Chondrocyte (in vitro differentiated cells): ENCODE measurements around the gene ZNF513. TPM values are rescaled to one million over a fixed set of nuclear protein-coding genes. Genes with fewer than 3 reads are reported as not detected.

ENCODE experiments used
- DNase-seq: peaks from one replicate; pipeline ENCODE4 v3.0.0; 2021; ENCODE audit warnings: mixed read lengths, low spot score
- H3K27ac Mint-ChIP-seq: one replicate; pipeline ENCODE4 v1.8.0; 2021; ENCODE audit warnings: mild to moderate bottlenecking, moderate library complexity, mixed read lengths; ENCODE audit not compliant: unreplicated experiment
- H3K27me3 Mint-ChIP-seq: 2 replicates; pipeline ENCODE4 v1.8.0; 2021; ENCODE audit warnings: low read depth, mixed read lengths
- H3K36me3 Mint-ChIP-seq: 2 replicates; pipeline ENCODE4 v1.8.0; 2021; ENCODE audit warnings: low read depth, mixed read lengths
- H3K4me1 Mint-ChIP-seq: 2 replicates; pipeline ENCODE4 v1.8.0; 2021; ENCODE audit warnings: low read depth, mild to moderate bottlenecking, mixed read lengths
- H3K4me3 Mint-ChIP-seq: one replicate; pipeline ENCODE4 v1.8.0; 2021; ENCODE audit warnings: mild to moderate bottlenecking, moderate library complexity, mixed read lengths; ENCODE audit not compliant: unreplicated experiment
- H3K9me3 Mint-ChIP-seq: 2 replicates; pipeline ENCODE4 v1.8.0; 2021; ENCODE audit warnings: low read depth, mixed read lengths
- CTCF ChIP-seq: fragments of 200-600 bp; sonication (generic); IDR thresholded peaks from 2 replicates; pipeline ENCODE4 v1.5.0; 2021; ENCODE audit warnings: antibody characterized with exemption, mild to moderate bottlenecking, moderate library complexity
- total RNA-seq: library from RNA; stranded (reverse); gene quantifications from 3 replicates; pipeline ENCODE4 v1.2.1, GENCODE V29; 2021

The ZNF513 gene
- total RNA-seq, 1 donor from 2014 or later: 15.3 TPM

GRCh38 chr2:27379836-27380625 lies 503 bp downstream of the ZNF513 start:
- Mint-ChIP-seq H3K4me1 (peaks cover 33% of the 10 kb centered on the region), H3K27me3 (no peaks in the 10 kb centered on the region), H3K9me3 (no peaks in the 10 kb centered on the region), H3K27ac (peak overlapping the region; percentile 98), H3K36me3 (peaks cover 25% of the 10 kb centered on the region), H3K4me3 (peak overlapping the region; percentile 85)
- TF ChIP-seq CTCF: no peak
- DNase-seq: no peak

- H3K4me1 Mint-ChIP-seq: peaks cover 33% of the 10 kb centered on the region
- no peaks in the 10 kb centered on the region for H3K27me3 Mint-ChIP-seq
- no peak for DNase-seq
- peak overlapping the region; percentile 98 for H3K27ac Mint-ChIP-seq
- TF ChIP-seq CTCF: no peak
- peak overlapping the region; percentile 85 for H3K4me3 Mint-ChIP-seq
- H3K9me3 Mint-ChIP-seq: no peaks in the 10 kb centered on the region
- H3K36me3 Mint-ChIP-seq: peaks cover 29% of the 10 kb centered on the region
Observed at GRCh38 chr2:27379383-27379835, 1.1 kb downstream of the ZNF513 start.

- no peak for DNase-seq
- Mint-ChIP-seq H3K4me3 (peak overlapping the region; percentile 85), H3K27ac (peak overlapping the region; percentile 98), H3K27me3 (no peaks in the 10 kb centered on the region), H3K36me3 (peaks cover 26% of the 10 kb centered on the region), H3K9me3 (no peaks in the 10 kb centered on the region), H3K4me1 (peaks cover 33% of the 10 kb centered on the region)
- TF ChIP-seq CTCF: no peak
Observed at GRCh38 chr2:27378809-27379290, 1.7 kb downstream of the ZNF513 start.

GRCh38 chr2:27378096-27378808 lies 2.3 kb downstream of the ZNF513 start:
- H3K36me3 Mint-ChIP-seq: peaks cover 22% of the 10 kb centered on the region
- TF ChIP-seq CTCF: peak; percentile 59
- peaks cover 35% of the 10 kb centered on the region for H3K4me1 Mint-ChIP-seq
- H3K4me3 Mint-ChIP-seq: no peak overlapping the region
- peak overlapping the region; percentile 22 for H3K27ac Mint-ChIP-seq
- H3K9me3 Mint-ChIP-seq: no peaks in the 10 kb centered on the region
- H3K27me3 Mint-ChIP-seq: no peaks in the 10 kb centered on the region
- no peak for DNase-seq

- peak overlapping the region; percentile 55 for H3K27ac Mint-ChIP-seq
- DNase-seq: no peak
- H3K9me3 Mint-ChIP-seq: no peaks in the 10 kb centered on the region
- no peaks in the 10 kb centered on the region for H3K27me3 Mint-ChIP-seq
- peaks cover 38% of the 10 kb centered on the region for H3K4me1 Mint-ChIP-seq
- no peak for TF ChIP-seq CTCF
- H3K4me3 Mint-ChIP-seq: no peak overlapping the region
- peaks cover 25% of the 10 kb centered on the region for H3K36me3 Mint-ChIP-seq
Observed at GRCh38 chr2:27377618-27378095, 2.9 kb downstream of the ZNF513 start.
